ENCODE data around the gene TEK. TPM values are rescaled to one million over a fixed set of nuclear protein-coding genes. Genes with fewer than 3 reads are reported as not detected.

Gene TEK
- total and polyA plus RNA-seq, 8 donors = 0.56 to 25.5 (median 2.0) TPM; not detected in 1

- Histone ChIP-seq H3K36me3 (no peaks in the 10 kb centered on the region), H3K4me1 (peaks cover 9 to 46% (median 16%) of the 10 kb centered on the region in 4 donors), H3K4me3 (no peak overlapping the region), H3K27me3 (no peaks in the 10 kb centered on the region), H3K27ac (no peak overlapping the region), H3K9me3 (no peaks in the 10 kb centered on the region)
- WGBS, 5 donors = 25 to 47% (median 36%) methylated on average over 4 of the region's 4 CpGs
- intact Hi-C loops (cut with DNase I; ENCODE audit: low total_unique reads) = no loop called here
- DNase-seq = no peak
- TF ChIP-seq EP300 (IDR thresholded peaks at IDR 0.05) (no peak), POLR2A (IDR thresholded peaks at IDR 0.05) (no peak), CTCF (IDR thresholded peaks at IDR 0.05) (no peak), POLR2AphosphoS5 (IDR thresholded peaks at IDR 0.05) (no peak)
Measured at GRCh38 chr9:27181381-27181780, 72.4 kb downstream of the TEK start.

- Histone ChIP-seq H3K4me1 (peaks cover 9 to 55% (median 19%) of the 10 kb centered on the region in 4 donors), H3K27me3 (no peaks in the 10 kb centered on the region), H3K9me3 (no peaks in the 10 kb centered on the region), H3K4me3 (no peak overlapping the region), H3K36me3 (no peaks in the 10 kb centered on the region), H3K27ac (no peak overlapping the region)
- no peak for TF ChIP-seq POLR2A (IDR thresholded peaks at IDR 0.05)
- TF ChIP-seq POLR2AphosphoS5 (IDR thresholded peaks at IDR 0.05) = no peak
- no peak for TF ChIP-seq CTCF (IDR thresholded peaks at IDR 0.05)
- no peak for TF ChIP-seq EP300 (IDR thresholded peaks at IDR 0.05)
- intact Hi-C loops (cut with DNase I; ENCODE audit: low total_unique reads) = no loop called here
- 15 to 48% (median 22%) methylated on average over 3 of the region's 3 CpGs for WGBS, 5 donors
- no peak for DNase-seq
Measured at GRCh38 chr9:27182421-27182820, 73.4 kb downstream of the TEK start.

- WGBS, 5 donors = 88 to 97% (median 91%) methylated on average over 2 of the region's 2 CpGs
- Histone ChIP-seq H3K9me3 (no peaks in the 10 kb centered on the region), H3K27ac (no peak overlapping the region)
Measured at GRCh38 chr9:27183131-27183530, 74.1 kb downstream of the TEK start.

GRCh38 chr9:27183701-27184100 lies 74.7 kb downstream of the TEK start:
- H3K4me3 ChIP-seq = no peak overlapping the region
- intact Hi-C loops (cut with DNase I; ENCODE audit: low total_unique reads) = no loop called here
- H3K36me3 ChIP-seq = no peaks in the 10 kb centered on the region
- H3K4me1 ChIP-seq = peaks cover 9 to 65% (median 21%) of the 10 kb centered on the region in 4 donors
- no peak overlapping the region for H3K27ac ChIP-seq
- peak; percentile 31 to 51 for DNase-seq
- TF ChIP-seq POLR2AphosphoS5 (IDR thresholded peaks at IDR 0.05) (peak in 1 of 3 donors; percentile 36), EP300 (IDR thresholded peaks at IDR 0.05) (no peak), CTCF (IDR thresholded peaks at IDR 0.05) (no peak), POLR2A (IDR thresholded peaks at IDR 0.05) (no peak)
- H3K9me3 ChIP-seq = no peaks in the 10 kb centered on the region
- 26 to 68% (median 45%) methylated on average over 5 of the region's 5 CpGs for WGBS, 5 donors
- no peaks in the 10 kb centered on the region for H3K27me3 ChIP-seq

More at GRCh38 chr9:27183131-27183530, 74.1 kb downstream of the TEK start:
- H3K4me1 ChIP-seq = peaks cover 9 to 60% (median 21%) of the 10 kb centered on the region in 4 donors
- H3K36me3 ChIP-seq = no peaks in the 10 kb centered on the region
- no peaks in the 10 kb centered on the region for H3K27me3 ChIP-seq
- no peak for DNase-seq
- H3K4me3 ChIP-seq = no peak overlapping the region
- TF ChIP-seq POLR2AphosphoS5 (IDR thresholded peaks at IDR 0.05) (no peak), POLR2A (IDR thresholded peaks at IDR 0.05) (no peak), EP300 (IDR thresholded peaks at IDR 0.05) (no peak), CTCF (IDR thresholded peaks at IDR 0.05) (no peak)
- intact Hi-C loops (cut with DNase I; ENCODE audit: low total_unique reads) = no loop called here

All from stomach (tissue), 9 donors.